HCT116 (cell line): Measurements from ENCODE around the gene DENND10. TPM values are rescaled to one million over a fixed set of nuclear protein-coding genes. Genes with fewer than 3 reads are reported as not detected.

Experiments used
- ATAC-seq: fragments of 200-7000 bp; cut with Tn5 transposase; 2 replicates; pipeline ENCODE4 v1.9.1; 2020; ENCODE audit warnings: mild to moderate bottlenecking, moderate library complexity
- BruUV-seq: library from RNA; stranded (reverse); fragments of 400-500 nt; replicated peaks from 2 replicates; lab custom pipeline; 2021; lab: Mats Ljungman, UMichigan
- CTCF ChIA-PET: fragments of 300-600 bp; sonication (Branson Sonifier 250); formaldehyde crosslinking; loops from one replicate; lab custom pipeline; 2021; ENCODE audit warnings: antibody characterized with exemption; lab: Charles Lee
- POLR2A ChIA-PET: fragments of 300-600, 350-600 bp; sonication (Branson Sonifier 250); formaldehyde crosslinking; loops from one replicate; lab custom pipeline; 2021; ENCODE audit warnings: antibody characterized with exemption; lab: Charles Lee
- RAD21 ChIA-PET, 2 experiments: fragments of 300-600 bp; sonication (Branson Sonifier 250); formaldehyde crosslinking; loops; one replicate each; lab custom pipeline; 2023; ENCODE audit warnings: low total read pairs in 2 of 2; ENCODE audit not compliant: uncharacterized antibody in 2 of 2, unreplicated experiment in 2 of 2, low non-redundant PET in 1 of 2; lab: Charles Lee
- DNase-seq: peaks from one replicate; pipeline ENCODE4 v3.0.0-alpha.2; 2010; ENCODE audit warnings: low read depth, low spot score
- H2AFZ ChIP-seq: fragments of 200-600 bp; shearing (Covaris generic), sonication (generic); 2 replicates; pipeline ENCODE4 v1.6.1; 2017; ENCODE audit warnings: low read depth, mixed run types, mixed read lengths, antibody characterized with exemption, low read length; ENCODE audit not compliant: poor library complexity, severe bottlenecking
- H3K27ac ChIP-seq: 2 replicates; pipeline ENCODE4 v1.5.1; 2012; ENCODE audit warnings: low read depth, low read length
- H3K27me3 ChIP-seq: fragments of 200-600 bp; sonication (generic); 2 replicates; pipeline ENCODE4 v1.6.1; 2016; ENCODE audit warnings: mixed run types, low read length, mixed read lengths; ENCODE audit not compliant: insufficient read depth
- H3K36me3 ChIP-seq, 2 experiments: fragments of 200-500 bp in 1 of 2; fragments of 200-600 bp in 1 of 2; sonication (Bioruptor generic) in 1 of 2; sonication (generic) in 1 of 2; 2 replicates each; pipeline versions ENCODE4 v1.5.1 to v1.6.1; 2014 to 2016; ENCODE audit warnings: low read length in 2 of 2, inconsistent platforms in 1 of 2, mixed read lengths in 1 of 2, mixed run types in 1 of 2; ENCODE audit not compliant: insufficient read depth in 2 of 2, control insufficient read depth in 1 of 2
- H3K4me1 ChIP-seq, 2 experiments: fragments of 200-600 bp in 1 of 2; sonication (generic) in 1 of 2; 2 replicates each; pipeline versions ENCODE4 v1.5.1 to v1.6.1; 2012 to 2017; ENCODE audit warnings: low read length in 2 of 2, inconsistent platforms in 1 of 2, mild to moderate bottlenecking in 1 of 2, mixed read lengths in 1 of 2, mixed run types in 1 of 2, moderate library complexity in 1 of 2; ENCODE audit not compliant: insufficient read depth in 2 of 2, control insufficient read depth in 1 of 2
- H3K4me2 ChIP-seq: fragments of 200-600 bp; sonication (generic); 2 replicates; pipeline ENCODE4 v1.6.1; 2017; ENCODE audit warnings: mixed run types, low read length, mixed read lengths
- H3K4me3 ChIP-seq, 2 experiments: fragments of 200-600 bp in 1 of 2; sonication (generic) in 1 of 2; replicated peaks in 1 of 2; 2 replicates each; pipeline ENCODE4 v1.5.1; 2011 to 2016; ENCODE audit warnings: low read length in 2 of 2, control low read depth in 1 of 2, low read depth in 1 of 2, mild to moderate bottlenecking in 1 of 2, mixed read lengths in 1 of 2, mixed run types in 1 of 2
- H3K79me2 ChIP-seq: fragments of 200-600 bp; sonication (generic); 2 replicates; pipeline ENCODE4 v1.6.1; 2017; ENCODE audit warnings: mild to moderate bottlenecking, mixed run types, low read length, moderate library complexity, mixed read lengths; ENCODE audit not compliant: insufficient read depth
- H3K9ac ChIP-seq: fragments of 200-600 bp; sonication (generic); 2 replicates; pipeline ENCODE4 v1.6.1; 2016; ENCODE audit warnings: low read length, mixed read lengths
- H3K9me2 ChIP-seq: fragments of 200-600 bp; sonication (generic), shearing (Covaris generic); 2 replicates; pipeline ENCODE4 v1.6.1; 2017; ENCODE audit warnings: mixed run types, mild to moderate bottlenecking, moderate library complexity; ENCODE audit not compliant: insufficient read depth
- H3K9me3 ChIP-seq, 2 experiments: fragments of 200-500 bp in 1 of 2; fragments of 200-600 bp in 1 of 2; sonication (Bioruptor generic) in 1 of 2; sonication (generic) in 1 of 2; 2 replicates each; pipeline ENCODE4 v1.6.1; 2014 to 2017; ENCODE audit warnings: low read length in 2 of 2, mixed read lengths in 2 of 2, inconsistent platforms in 1 of 2, low read depth in 1 of 2, mild to moderate bottlenecking in 1 of 2, mixed run types in 1 of 2, moderate library complexity in 1 of 2; ENCODE audit not compliant: control insufficient read depth in 1 of 2, insufficient read depth in 1 of 2
- H4K20me1 ChIP-seq: fragments of 200-600 bp; sonication (generic), shearing (Covaris generic); 2 replicates; pipeline ENCODE4 v1.6.1; 2017; ENCODE audit warnings: mixed run types, mild to moderate bottlenecking, moderate library complexity; ENCODE audit not compliant: insufficient read depth
- CBX3 ChIP-seq: IDR thresholded peaks from 2 replicates; pipeline ENCODE4 v1.6.1; 2012; ENCODE audit warnings: low read depth
- CEBPB ChIP-seq: IDR thresholded peaks from 2 replicates; pipeline ENCODE4 v1.6.1; 2012; ENCODE audit warnings: low read depth
- EGR1 ChIP-seq: IDR thresholded peaks from 2 replicates; pipeline ENCODE4 v1.6.1; 2012; ENCODE audit warnings: low read depth
- JUND ChIP-seq: IDR thresholded peaks from 2 replicates; pipeline ENCODE4 v1.6.1; 2012
- POLR2A ChIP-seq: IDR thresholded peaks from 2 replicates; pipeline ENCODE4 v1.7.0; 2011; ENCODE audit warnings: borderline replicate concordance; ENCODE audit not compliant: insufficient read depth, insufficient read length; ENCODE audit errors: extremely low read depth
- POLR2AphosphoS5 ChIP-seq: IDR thresholded peaks from 2 replicates; pipeline ENCODE4 v1.6.1; 2011; ENCODE audit warnings: mild to moderate bottlenecking, low read depth, low read length, moderate library complexity
- RAD21 ChIP-seq: IDR thresholded peaks from 2 replicates; pipeline ENCODE4 v1.6.1; 2012; ENCODE audit warnings: low read depth, mild to moderate bottlenecking
- REST ChIP-seq: IDR thresholded peaks from 2 replicates; pipeline ENCODE4 v1.6.1; 2012; ENCODE audit warnings: low read depth
- SIN3A ChIP-seq: IDR thresholded peaks from 2 replicates; pipeline ENCODE4 v1.6.1; 2012; ENCODE audit warnings: low read depth
- TCF7L2 ChIP-seq: IDR thresholded peaks from 2 replicates; pipeline ENCODE4 v1.7.0; 2011; ENCODE audit warnings: borderline replicate concordance, inconsistent platforms; ENCODE audit not compliant: insufficient read depth, insufficient read length; ENCODE audit errors: extremely low read depth
- intact Hi-C: fragments of 100-400 bp; cut with micrococcal nuclease; formaldehyde crosslinking; loops from 2 replicates; pipeline ENCODE4 v1.10.0; 2022
- total RNA-seq: library from RNA; stranded (reverse); gene quantifications from one replicate; pipeline ENCODE4 v1.2.1, GENCODE V29; 2021; ENCODE audit not compliant: unreplicated experiment
- TF ChIP-seq, protein P1 (sequence below), 3 experiments: fragments of 200-600 bp in 1 of 3; sonication (generic) in 1 of 3; IDR thresholded peaks in 2 of 3; conservative IDR thresholded peaks in 1 of 3; 2 replicates each; pipeline ENCODE4 v1.5.1; 2012 to 2017; ENCODE audit warnings: low read depth in 2 of 3, low read length in 2 of 3, antibody characterized with exemption in 1 of 3, borderline replicate concordance in 1 of 3, control low read depth in 1 of 3, mild to moderate bottlenecking in 1 of 3, mixed read lengths in 1 of 3, mixed run types in 1 of 3, moderate library complexity in 1 of 3; ENCODE audit not compliant: insufficient read depth in 1 of 3

DENND10 gene
- total RNA-seq, 1 experiment from 2014 or later = 47.5 TPM

DNA sequence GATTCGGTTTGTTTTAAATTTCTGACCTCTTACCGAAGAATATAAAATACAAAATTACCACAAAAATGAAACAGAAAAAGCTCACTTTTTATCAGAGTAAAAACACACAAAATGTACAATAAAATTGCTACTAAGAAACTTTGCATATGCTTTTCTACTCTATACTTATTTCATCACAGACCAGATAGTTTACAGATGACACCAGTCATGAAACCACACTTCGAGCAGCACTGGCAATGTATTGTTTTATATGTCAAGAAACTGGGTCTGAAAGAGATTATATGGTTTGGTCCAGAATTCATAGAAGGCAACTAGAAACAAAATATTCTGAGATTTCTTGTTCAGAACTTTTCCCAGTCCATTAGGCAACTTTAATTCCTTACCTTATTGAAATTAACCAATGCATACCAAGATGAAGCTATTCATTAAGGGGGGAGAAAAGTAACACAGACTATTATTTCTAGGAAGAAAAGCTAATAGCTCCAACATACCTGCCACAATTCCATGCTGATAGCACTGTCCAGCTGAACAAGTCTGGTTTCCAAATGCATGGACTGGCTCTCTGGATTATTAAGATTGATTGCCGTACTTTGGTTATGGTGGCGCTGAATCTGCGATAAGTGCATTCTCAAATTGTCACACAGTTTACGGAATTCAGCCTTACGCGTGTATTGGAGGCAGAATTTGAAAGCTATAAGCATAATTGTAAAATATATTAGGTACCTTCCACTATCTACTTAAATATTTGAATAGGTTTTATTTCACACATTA is 33.3 kb upstream of the DENND10 start:
- Histone ChIP-seq H3K9ac (no peak overlapping the region), H3K27me3 (no peaks in the 10 kb centered on the region), H3K9me2 (no peaks in the 10 kb centered on the region), H3K4me3 (no peak overlapping the region), H2AFZ (no peak overlapping the region), H3K4me2 (no peak overlapping the region), H4K20me1 (peaks cover 63% of the 10 kb centered on the region), H3K27ac (no peak overlapping the region), H3K9me3 (no peaks in the 10 kb centered on the region), H3K79me2 (peaks cover 100% of the 10 kb centered on the region), H3K36me3 (peaks cover 65 to 83% of the 10 kb centered on the region in 2 experiments), H3K4me1 (no peaks in the 10 kb centered on the region)
- intact Hi-C loops = loop anchor here (5.0 kb wide), 1 partner anchor 33 kb away; no protein-coding TSS in a partner anchor
- ATAC-seq = no peak
- TF ChIP-seq POLR2A = no peak
- TF ChIP-seq CBX3 = no peak
- no peak for TF ChIP-seq RAD21
- ChIA-PET POLR2A (no interaction called here), CTCF (no interaction called here), RAD21 (no interaction called here)
- BruUV-seq = no TSS peak
- no peak for DNase-seq

- Histone ChIP-seq H3K4me2 (no peak overlapping the region), H3K9me2 (no peaks in the 10 kb centered on the region), H3K36me3 (peaks cover 46 to 68% of the 10 kb centered on the region in 2 experiments), H3K79me2 (peaks cover 100% of the 10 kb centered on the region), H3K9me3 (no peaks in the 10 kb centered on the region), H3K27me3 (no peaks in the 10 kb centered on the region), H2AFZ (no peak overlapping the region), H3K9ac (no peak overlapping the region), H3K4me1 (peaks cover 17 to 23% of the 10 kb centered on the region in 2 experiments), H3K4me3 (no peak overlapping the region), H3K27ac (no peak overlapping the region), H4K20me1 (peaks cover 75% of the 10 kb centered on the region)
- DNase-seq (no peak), ATAC-seq (no peak)
- ChIA-PET POLR2A (no interaction called here), CTCF (no interaction called here), RAD21 (no interaction called here)
- intact Hi-C loops = loop anchor here (5.0 kb wide), 1 partner anchor 36 kb away; no protein-coding TSS in a partner anchor
- TF ChIP-seq POLR2AphosphoS5 (no peak), JUND (no peak), EGR1 (no peak), REST (no peak), SIN3A (no peak), TCF7L2 (no peak), CEBPB (no peak), CBX3 (no peak)
- TF ChIP-seq, protein P1, sequence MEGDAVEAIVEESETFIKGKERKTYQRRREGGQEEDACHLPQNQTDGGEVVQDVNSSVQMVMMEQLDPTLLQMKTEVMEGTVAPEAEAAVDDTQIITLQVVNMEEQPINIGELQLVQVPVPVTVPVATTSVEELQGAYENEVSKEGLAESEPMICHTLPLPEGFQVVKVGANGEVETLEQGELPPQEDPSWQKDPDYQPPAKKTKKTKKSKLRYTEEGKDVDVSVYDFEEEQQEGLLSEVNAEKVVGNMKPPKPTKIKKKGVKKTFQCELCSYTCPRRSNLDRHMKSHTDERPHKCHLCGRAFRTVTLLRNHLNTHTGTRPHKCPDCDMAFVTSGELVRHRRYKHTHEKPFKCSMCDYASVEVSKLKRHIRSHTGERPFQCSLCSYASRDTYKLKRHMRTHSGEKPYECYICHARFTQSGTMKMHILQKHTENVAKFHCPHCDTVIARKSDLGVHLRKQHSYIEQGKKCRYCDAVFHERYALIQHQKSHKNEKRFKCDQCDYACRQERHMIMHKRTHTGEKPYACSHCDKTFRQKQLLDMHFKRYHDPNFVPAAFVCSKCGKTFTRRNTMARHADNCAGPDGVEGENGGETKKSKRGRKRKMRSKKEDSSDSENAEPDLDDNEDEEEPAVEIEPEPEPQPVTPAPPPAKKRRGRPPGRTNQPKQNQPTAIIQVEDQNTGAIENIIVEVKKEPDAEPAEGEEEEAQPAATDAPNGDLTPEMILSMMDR (IDR thresholded peaks at IDR 0.05 in 2 of 3, conservative IDR thresholded peaks at IDR 0.05 in 1 of 3; ENCODE audit: borderline replicate concordance in 1 of 3, insufficient read depth in 1 of 3, low read depth in 2 of 3, low read length in 2 of 3) = no peak
- no TSS peak for BruUV-seq
Observed at GRCh38 chr10:119073584-119073983, 30.3 kb upstream of the DENND10 start.
